ENCODE measurements around the gene BOC.
"Not testable (repeated sequence)": the region's sequence is repeated elsewhere in the genome, so short reads cannot be mapped to it uniquely, and the experiment has no call there.

Gene BOC

DNA sequence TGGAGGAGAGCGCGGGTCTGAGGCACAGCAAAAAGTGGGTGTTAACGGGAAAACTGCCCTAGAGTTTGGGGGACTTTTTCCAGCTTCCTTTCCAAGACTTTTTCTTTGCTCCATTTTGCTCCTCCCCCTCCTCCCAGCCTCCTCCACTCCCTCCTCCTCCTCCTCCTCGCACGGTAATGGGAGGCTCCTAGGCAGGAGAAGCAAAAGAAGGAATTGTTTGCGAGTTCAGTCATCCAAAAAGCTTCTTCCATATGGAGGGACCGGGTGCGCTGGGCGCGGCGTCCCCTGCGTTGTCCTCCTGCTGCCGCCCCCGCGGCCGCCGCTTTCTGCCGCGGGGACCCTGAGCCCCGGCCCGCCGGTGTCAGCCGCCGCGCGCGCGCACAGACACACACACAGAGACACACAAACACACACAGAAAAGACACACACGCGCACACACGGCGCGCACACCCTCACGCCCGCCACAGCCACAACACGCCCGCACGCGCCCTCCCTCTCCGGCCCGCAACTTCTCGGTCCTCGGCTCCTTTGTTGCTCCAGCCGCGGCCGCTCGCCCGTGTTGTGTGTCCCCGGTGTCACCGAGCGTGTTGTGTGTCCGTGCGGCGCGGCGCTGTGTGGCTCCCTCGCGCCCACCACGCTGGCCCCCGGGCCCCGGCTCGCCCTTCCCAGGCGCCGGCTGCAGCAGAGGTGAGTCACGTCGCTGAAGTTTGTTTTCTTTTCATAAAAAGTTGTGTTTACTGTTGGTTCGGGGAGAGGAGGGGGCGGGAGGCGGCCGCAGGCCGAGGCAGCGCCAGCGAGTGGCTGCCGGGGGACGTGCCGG, at the start of gene BOC:
TSS of gene BOC (plus strand) at position 228 of the 820 bp plus-strand sequence. CDS start 38,246 bp downstream, outside the sequence.
- no peak for DNase-seq

DNA sequence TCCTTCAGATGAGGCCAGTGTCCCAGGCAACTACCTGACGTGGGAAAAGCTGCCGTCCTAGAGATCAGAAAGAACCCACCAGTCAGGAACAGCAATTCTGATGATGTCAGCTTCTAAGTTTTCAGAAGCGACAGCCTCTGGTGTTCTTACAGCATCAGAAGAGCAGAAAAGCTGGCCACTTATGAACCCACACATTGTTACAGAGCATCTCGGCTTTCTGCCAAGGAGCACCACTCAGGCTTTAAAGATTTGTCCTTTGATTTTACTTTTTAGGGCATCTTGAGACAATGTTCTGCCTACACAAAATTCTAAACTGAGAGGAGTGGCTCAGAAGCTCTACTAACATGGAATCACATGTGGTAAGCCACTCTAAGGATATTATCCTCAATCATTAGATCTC, 49.7 kb upstream of the BOC start:
- no peak for DNase-seq

- no peak for DNase-seq
Measured at GRCh38 chr3:113163152-113163551, 48.2 kb upstream of the BOC start.

DNA sequence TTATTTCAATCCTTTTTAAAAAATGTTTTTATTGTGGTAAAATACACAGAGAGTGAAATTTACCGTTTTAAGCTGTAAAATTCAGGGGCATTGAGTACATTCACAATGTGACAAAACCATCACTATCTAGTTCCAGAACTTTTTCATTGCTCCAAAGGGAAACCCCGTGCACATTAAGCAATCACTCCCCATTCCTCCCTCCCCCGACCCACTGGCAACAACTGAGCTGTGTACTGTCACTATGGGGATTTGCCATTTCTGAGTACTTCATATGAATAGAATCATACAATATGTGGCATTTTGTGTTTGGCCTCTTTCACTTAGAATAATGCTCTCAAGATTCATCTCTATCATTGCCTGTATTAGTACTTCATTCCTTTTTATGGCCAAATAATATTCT, 45.5 kb upstream of the BOC start:
- DNase-seq, result no peak

DNA sequence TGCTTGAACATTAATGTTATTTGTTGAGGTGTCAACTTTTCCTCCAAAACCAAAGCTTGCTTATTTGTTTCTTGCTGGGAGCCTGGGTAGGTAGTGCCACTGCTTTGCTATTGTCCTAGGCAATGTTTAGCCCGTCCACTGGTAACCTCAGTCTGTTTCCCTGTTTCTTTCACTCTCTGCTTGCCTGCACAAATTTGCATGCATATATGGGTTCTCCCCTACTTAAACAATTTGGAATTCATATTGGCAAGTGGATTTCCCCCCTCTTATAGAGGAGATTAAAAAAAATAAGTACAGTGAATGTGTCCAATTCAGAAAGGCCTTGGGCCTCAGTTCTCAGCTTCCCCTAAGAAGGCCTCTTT, 45.0 kb upstream of the BOC start:
- DNase-seq, result no peak

DNA sequence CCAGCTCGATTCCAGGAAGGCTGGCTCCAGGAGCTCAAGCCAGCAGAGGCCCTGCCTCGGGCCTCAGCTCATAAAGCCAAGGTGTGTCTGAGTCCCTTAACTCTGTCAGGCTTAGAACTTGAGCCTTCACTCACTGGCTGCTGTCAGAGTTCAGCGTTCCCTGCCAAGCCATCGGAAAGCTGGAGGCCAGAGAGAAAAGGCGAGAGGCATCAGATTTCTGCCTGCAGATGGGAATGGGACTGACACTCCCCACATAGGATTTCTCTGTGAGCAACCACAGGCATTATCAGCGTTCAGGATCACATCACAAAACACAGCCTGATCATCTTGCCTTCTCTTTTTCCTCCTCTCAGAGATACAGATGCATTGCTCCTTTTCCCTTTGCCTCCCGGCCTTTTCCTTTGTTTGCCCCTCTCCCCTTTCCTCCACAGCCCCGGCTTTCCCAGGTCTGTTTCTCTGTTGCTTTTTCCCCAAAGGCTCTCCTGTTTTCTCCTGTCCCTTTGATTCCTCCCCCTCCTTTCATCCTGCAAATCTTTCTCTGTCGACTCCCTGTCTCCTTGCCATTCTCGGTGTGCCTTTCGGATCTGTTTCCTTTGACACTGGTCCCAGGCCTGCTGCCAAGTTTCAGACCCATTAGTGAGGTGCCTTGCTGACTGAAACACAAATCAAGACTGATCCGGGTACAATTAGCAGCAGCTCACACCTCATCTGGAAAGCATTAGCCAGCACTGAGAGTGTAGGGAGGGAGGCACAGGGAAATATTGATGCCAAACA, 44.5 kb upstream of the BOC start:
- no peak for DNase-seq

- DNase-seq, result no peak
Measured at GRCh38 chr3:113167825-113168801, 43.2 kb upstream of the BOC start.

DNA sequence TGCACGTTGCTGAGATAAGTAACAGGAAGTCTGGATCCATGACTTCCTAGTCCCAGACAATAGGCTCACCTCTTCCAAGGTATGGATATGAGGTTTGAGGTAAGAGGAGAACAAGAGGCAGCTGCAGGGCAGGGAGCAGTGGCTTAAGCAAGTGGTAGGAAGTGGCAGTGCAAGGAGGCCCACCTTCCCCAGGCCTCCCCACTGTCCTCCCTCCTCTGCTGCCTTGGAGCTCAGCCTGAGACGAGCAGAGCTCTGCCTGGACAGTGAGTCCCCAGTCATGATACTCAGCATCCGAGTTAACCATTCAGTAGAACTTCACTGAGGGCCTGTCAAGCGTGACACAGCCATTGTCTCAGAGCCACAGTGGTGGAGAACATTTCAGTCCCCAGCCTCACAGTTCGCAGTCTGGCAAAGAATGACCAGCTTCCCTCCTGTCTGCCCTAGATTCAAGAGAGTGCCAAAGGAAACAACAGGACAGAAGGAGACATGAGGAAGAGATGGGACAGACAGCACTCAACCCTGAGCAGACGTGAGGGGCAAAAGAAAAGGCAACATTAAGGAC, 41.4 kb upstream of the BOC start:
- no peak for DNase-seq

- DNase-seq, result no peak
Measured at GRCh38 chr3:113170771-113171170, 40.6 kb upstream of the BOC start.

DNA sequence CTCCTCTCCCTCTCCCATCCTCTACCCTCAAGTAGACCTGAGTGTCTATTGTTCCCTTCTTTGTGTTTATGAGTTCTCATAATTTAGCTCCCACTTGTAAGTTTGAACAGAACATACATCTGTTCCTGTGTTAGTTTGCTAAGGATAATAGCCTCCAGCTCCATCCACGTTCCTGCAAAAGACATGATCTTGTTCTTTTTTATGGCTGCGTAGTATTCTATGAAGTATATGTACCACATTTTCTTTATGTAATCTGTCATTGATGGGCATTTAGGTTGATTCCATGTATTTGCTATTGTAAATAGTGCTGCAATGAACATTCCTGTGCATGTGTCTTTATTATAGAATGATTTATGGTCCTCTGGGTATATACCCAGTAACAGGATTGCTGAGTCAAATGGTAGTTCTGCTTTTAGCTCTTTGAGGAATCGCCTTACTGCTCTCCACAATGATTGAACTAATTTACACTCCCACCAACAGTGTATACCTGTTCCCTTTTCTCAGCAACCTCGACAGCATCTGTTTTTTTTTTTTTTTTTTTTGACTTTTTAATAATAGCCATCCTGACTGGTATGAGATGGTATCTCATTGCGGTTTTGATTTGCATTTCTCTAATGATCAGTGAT, 39.6 kb upstream of the BOC start:
- not testable (repeated sequence) for DNase-seq

GRCh38 chr3:113173102-113173501, 38.3 kb upstream of the BOC start:
- no peak for DNase-seq

- DNase-seq, result no peak
Measured at GRCh38 chr3:113174304-113174703, 37.1 kb upstream of the BOC start.

DNA sequence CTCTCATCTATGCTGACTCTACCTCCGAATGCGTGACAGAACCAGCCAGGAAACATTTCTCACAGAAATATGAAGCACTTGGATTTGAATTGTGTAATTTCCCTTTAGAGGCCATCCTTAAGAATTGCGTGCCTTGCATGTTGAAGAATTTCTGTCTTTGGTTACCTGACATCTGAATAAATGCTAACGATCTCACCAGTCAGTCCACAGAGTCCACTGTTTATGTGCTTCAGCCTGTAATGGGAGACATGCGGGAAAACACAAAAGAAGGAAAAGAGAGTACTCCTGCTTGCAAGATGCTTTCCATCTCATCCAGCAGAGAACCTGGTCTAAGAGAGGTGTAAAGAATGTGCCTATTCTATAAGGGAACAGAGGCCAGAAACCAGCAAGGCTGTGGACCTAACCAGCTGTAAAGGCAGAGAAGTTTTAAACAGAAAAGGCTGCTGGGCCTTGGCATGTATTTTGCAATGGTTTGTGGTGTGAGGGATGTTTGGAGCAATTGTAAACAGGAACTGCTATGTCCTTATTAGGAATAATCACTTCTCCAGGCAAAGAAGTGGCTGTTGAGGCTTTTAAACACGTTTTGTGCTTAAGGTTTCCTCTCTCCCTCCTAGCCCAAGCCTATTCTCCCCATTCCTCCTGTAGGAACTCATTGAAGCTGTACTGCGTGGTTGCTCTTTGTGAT, 36.4 kb upstream of the BOC start:
- no peak for DNase-seq

DNA sequence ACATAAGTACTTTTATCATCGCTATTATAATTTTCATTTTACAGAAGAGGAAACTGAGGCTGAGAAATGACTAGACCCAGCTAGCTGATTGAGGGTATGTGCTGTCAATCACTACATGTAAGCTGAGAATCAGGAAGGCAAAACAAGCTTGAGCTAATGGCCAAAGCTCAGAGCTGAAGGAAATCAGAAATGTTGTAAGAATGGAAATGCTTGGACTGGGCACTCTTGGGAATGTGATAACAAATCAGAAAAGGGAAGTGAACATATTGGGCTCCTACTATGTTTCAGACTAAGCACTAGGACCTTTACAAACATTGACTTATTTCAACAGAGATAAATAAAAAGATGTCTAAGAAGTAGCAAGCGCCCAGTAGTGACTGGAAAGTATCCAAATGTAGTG, 33.8 kb upstream of the BOC start:
- DNase-seq, result no peak

GRCh38 chr3:113179235-113179824, 32.0 kb upstream of the BOC start:
- DNase-seq, result no peak

GRCh38 chr3:113183748-113184661, 27.4 kb upstream of the BOC start:
- no peak for DNase-seq

- no peak for DNase-seq
Measured at GRCh38 chr3:113185194-113185835, 26.0 kb upstream of the BOC start.

DNA sequence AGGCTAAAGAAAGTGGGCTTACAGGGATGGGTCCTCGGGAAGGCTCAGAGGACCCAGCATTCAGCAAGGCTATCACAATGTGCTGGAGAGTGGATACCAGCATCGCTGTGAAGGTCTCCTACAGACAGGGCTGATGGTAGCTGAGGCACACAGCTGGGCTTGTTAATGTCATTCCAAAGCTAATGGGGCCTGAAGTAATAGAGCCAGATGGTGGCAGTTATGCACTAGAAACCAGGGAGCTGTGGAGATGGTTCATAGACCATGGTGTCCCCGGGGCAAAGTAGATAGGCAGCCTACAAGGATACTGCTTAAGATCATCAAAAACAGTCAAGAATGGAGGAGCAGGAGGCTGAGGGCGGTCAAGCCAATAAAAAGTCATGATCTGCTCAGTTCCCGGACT, 24.8 kb upstream of the BOC start:
- DNase-seq, result no peak

DNA sequence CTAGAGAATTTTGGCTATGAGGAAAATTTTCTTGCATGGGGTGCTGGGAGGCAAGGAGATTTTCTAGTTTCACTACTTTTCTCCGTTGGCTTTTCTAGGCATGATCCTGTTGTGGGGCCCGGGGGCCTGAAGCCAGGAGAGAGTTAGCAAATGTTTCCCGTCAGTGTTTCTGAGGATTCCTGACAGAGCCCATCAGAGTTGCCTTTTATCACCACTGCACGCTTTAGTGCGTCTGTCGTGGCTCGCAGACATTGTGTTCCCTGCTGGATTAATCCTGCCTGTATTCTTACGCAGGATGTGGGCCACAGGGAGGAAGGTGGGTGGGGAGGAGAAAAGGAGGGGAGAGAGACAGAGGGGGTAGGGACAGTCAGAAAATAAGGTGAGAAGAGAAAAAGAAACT, 18.1 kb upstream of the BOC start:
- no peak for DNase-seq

DNA sequence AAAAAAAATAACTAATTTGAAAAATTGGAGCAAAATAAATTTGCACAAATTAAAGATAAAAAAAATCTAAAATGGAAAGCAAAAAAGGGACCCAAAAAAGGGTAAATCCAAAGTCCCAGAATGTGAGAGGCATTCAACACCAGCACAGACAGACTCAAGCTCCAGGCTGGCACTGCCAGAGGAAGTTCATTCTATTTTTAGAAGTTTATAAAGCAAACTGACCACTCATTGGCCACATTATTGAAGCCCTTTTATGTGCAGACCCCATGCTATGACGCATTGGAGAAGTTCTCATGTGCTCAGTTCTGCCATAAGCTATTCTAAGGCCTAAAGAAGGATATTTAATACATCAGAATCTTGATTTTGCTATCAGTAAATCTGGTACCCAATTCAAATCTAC, 17.6 kb upstream of the BOC start:
- no peak for DNase-seq

All from stimulated activated naive CD4-positive, alpha-beta T cell treated with Interleukin-2 at 50 U/mL for 16 hours (primary cell).